Body of pancreas (tissue), 4 donors: ENCODE results near the gene TNS3.

Source experiments
- POLR2A ChIP-seq, 3 donors: fragments of 450-650 bp; IDR thresholded peaks; one replicate each; pipeline ENCODE4 v1.6.1; 2016; ENCODE audit warnings: antibody characterized with exemption in 3 of 3, mild to moderate bottlenecking in 2 of 3
- TF ChIP-seq, protein P1 (sequence below), 7 experiments: fragments of 450-650 bp in 4 of 7; fragments of 200-600 bp in 3 of 7; sonication (generic) in 3 of 7; IDR thresholded peaks; one replicate each; pipeline ENCODE4 v1.5.1; 2016 to 2019; ENCODE audit warnings: antibody characterized with exemption in 7 of 7

DNA sequence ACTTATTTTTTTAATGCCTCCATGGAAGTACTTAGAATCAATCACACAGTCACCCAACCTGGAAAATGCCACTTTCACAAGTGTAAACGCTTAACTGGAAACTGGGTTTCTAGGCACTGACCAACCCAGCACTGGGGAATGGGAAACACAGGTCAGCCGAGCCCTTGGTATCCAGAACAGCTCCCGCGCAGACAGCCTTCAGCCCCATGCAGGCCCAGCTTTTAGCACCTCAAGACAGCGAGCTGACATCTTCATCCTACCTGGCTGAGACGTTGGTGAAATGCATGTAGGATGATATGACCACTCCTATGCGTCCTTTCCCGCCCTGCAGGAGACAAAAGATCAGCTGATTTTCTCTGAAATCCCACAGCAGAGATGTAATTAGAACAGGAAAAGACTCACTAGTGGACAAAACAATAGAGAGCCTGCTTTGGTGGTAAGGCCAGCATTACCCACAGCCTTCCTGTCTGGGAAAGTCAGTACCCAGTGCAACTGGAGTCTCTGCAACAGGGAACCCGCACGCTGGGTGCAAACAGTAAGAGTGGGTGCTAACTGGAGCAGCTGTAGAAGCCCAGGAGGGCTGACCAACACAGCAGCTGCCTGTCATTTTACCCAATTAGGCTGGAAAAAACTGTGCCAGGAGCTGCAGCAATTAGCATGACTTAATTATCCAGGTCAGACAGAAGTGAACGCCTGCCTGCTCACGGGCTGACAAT is 153.7 kb downstream of the TNS3 start:
- no peak for TF ChIP-seq POLR2A (IDR thresholded peaks at IDR 0.05)
- TF ChIP-seq, protein P1, sequence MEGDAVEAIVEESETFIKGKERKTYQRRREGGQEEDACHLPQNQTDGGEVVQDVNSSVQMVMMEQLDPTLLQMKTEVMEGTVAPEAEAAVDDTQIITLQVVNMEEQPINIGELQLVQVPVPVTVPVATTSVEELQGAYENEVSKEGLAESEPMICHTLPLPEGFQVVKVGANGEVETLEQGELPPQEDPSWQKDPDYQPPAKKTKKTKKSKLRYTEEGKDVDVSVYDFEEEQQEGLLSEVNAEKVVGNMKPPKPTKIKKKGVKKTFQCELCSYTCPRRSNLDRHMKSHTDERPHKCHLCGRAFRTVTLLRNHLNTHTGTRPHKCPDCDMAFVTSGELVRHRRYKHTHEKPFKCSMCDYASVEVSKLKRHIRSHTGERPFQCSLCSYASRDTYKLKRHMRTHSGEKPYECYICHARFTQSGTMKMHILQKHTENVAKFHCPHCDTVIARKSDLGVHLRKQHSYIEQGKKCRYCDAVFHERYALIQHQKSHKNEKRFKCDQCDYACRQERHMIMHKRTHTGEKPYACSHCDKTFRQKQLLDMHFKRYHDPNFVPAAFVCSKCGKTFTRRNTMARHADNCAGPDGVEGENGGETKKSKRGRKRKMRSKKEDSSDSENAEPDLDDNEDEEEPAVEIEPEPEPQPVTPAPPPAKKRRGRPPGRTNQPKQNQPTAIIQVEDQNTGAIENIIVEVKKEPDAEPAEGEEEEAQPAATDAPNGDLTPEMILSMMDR (IDR thresholded peaks at IDR 0.05): no peak
